HL-60/S4 treated with phorbol 12-myristate 13-acetate at 8.2 ng/mL for 4 days and 3 days (cell line): Measurements from ENCODE around the gene NOL4L.
"Not testable (repeated sequence)": the region's sequence is repeated elsewhere in the genome, so short reads cannot be mapped to it uniquely, and the experiment has no call there.

Experiments used
- in situ Hi-C: fragments of 300-500 bp; cut with MboI; formaldehyde crosslinking; loops from 2 replicates; pipeline ENCODE4 v1.15.0; 2022; ENCODE audit warnings: low sequenced_read_pairs

Gene NOL4L

GRCh38 chr20:32512047-32512385 is 73.1 kb downstream of the NOL4L start:
- in situ Hi-C loops = no loop called here

GRCh38 chr20:32511358-32512046 is 73.6 kb downstream of the NOL4L start:
- in situ Hi-C loops = no loop called here

GRCh38 chr20:32510601-32511357 is 74.4 kb downstream of the NOL4L start:
- in situ Hi-C loops = no loop called here

GRCh38 chr20:32510120-32510600 is 75.0 kb downstream of the NOL4L start:
- in situ Hi-C loops = no loop called here

- in situ Hi-C loops = no loop called here
Observed at GRCh38 chr20:32509639-32510066, 75.5 kb downstream of the NOL4L start.

- in situ Hi-C loops = no loop called here
Observed at GRCh38 chr20:32508775-32509119, 76.4 kb downstream of the NOL4L start.

GRCh38 chr20:32507998-32508774 is 76.9 kb downstream of the NOL4L start:
- in situ Hi-C loops = no loop called here

- in situ Hi-C loops = no loop called here
Observed at GRCh38 chr20:32506721-32507120, 78.4 kb downstream of the NOL4L start.

- in situ Hi-C loops = no loop called here
Observed at GRCh38 chr20:32505723-32506473, 79.2 kb downstream of the NOL4L start.

GRCh38 chr20:32501709-32502108 is 83.4 kb downstream of the NOL4L start:
- in situ Hi-C loops = no loop called here

GRCh38 chr20:32497589-32498224 is 87.4 kb downstream of the NOL4L start:
- in situ Hi-C loops = no loop called here

- in situ Hi-C loops = no loop called here
Observed at GRCh38 chr20:32496811-32497533, 88.2 kb downstream of the NOL4L start.

- in situ Hi-C loops = no loop called here
Observed at GRCh38 chr20:32495949-32496348, 89.2 kb downstream of the NOL4L start.

- in situ Hi-C loops = no loop called here
Observed at GRCh38 chr20:32495217-32495565, 89.9 kb downstream of the NOL4L start.

- in situ Hi-C loops = no loop called here
Observed at GRCh38 chr20:32494483-32495216, 90.5 kb downstream of the NOL4L start.

- in situ Hi-C loops = no loop called here
Observed at GRCh38 chr20:32493356-32493755, 91.8 kb downstream of the NOL4L start.

GRCh38 chr20:32491764-32492151 is 93.4 kb downstream of the NOL4L start:
- in situ Hi-C loops = not testable (repeated sequence)

- in situ Hi-C loops = no loop called here
Observed at GRCh38 chr20:32490942-32491763, 94.0 kb downstream of the NOL4L start.
